GM23248 (cell line): ENCODE results near the gene AHSG. TPM values are rescaled to one million over a fixed set of nuclear protein-coding genes. Genes with fewer than 3 reads are reported as not detected.
"Not testable (repeated sequence)": the region's sequence is repeated elsewhere in the genome, so short reads cannot be mapped to it uniquely, and the experiment has no call there.

ENCODE experiments used
- DNase-seq: peaks from one replicate; pipeline ENCODE4 v3.0.0-alpha.2; 2015
- H2AFZ ChIP-seq: fragments of 200-600 bp; sonication (generic); 2 replicates; pipeline ENCODE4 v1.6.1; 2016; ENCODE audit warnings: antibody characterized with exemption
- H3F3A ChIP-seq: fragments of 200-600 bp; sonication (generic); 2 replicates; pipeline ENCODE4 v1.6.1; 2016; ENCODE audit warnings: mild to moderate bottlenecking, antibody characterized with exemption, mixed run types; ENCODE audit not compliant: insufficient read depth
- H3K27ac ChIP-seq: fragments of 200-600 bp; sonication (generic); 2 replicates; pipeline ENCODE4 v1.5.1; 2016; ENCODE audit warnings: mild to moderate bottlenecking
- H3K27me3 ChIP-seq: fragments of 200-600 bp; sonication (generic); replicated peaks from 2 replicates; pipeline ENCODE4 v1.6.1; 2016; ENCODE audit warnings: mild to moderate bottlenecking; ENCODE audit not compliant: insufficient read depth
- H3K36me3 ChIP-seq: fragments of 200-600 bp; sonication (generic); 2 replicates; pipeline ENCODE4 v1.6.1; 2016; ENCODE audit warnings: low read depth, mild to moderate bottlenecking
- H3K4me1 ChIP-seq: fragments of 200-600 bp; sonication (generic); 2 replicates; pipeline ENCODE4 v1.6.1; 2016; ENCODE audit warnings: mild to moderate bottlenecking; ENCODE audit not compliant: insufficient read depth
- H3K4me2 ChIP-seq: fragments of 200-600 bp; sonication (generic); one replicate; pipeline ENCODE4 v1.6.1; 2016; ENCODE audit warnings: mild to moderate bottlenecking; ENCODE audit not compliant: unreplicated experiment
- H3K4me3 ChIP-seq: fragments of 200-600 bp; sonication (generic); 2 replicates; pipeline ENCODE4 v1.5.1; 2016; ENCODE audit warnings: mild to moderate bottlenecking
- H3K79me2 ChIP-seq: fragments of 200-600 bp; sonication (generic); 2 replicates; pipeline ENCODE4 v1.6.1; 2016; ENCODE audit warnings: mild to moderate bottlenecking; ENCODE audit not compliant: insufficient read depth
- H3K9ac ChIP-seq: fragments of 200-600 bp; sonication (generic); 2 replicates; pipeline ENCODE4 v1.6.1; 2016; ENCODE audit warnings: mild to moderate bottlenecking
- H3K9me2 ChIP-seq: fragments of 200-600 bp; sonication (generic); 2 replicates; pipeline ENCODE4 v1.6.1; 2016; ENCODE audit warnings: mixed run types, mild to moderate bottlenecking, moderate library complexity; ENCODE audit not compliant: insufficient read depth
- H3K9me3 ChIP-seq: fragments of 200-600 bp; sonication (generic); one replicate; pipeline ENCODE4 v1.6.1; 2017; ENCODE audit warnings: low read depth
- H4K20me1 ChIP-seq: fragments of 200-600 bp; sonication (generic); 2 replicates; pipeline ENCODE4 v1.6.0; 2016; ENCODE audit not compliant: insufficient read depth
- EZH2 ChIP-seq: fragments of 200-600 bp; sonication (generic); IDR thresholded peaks from 2 replicates; pipeline ENCODE4 v1.6.1; 2018; ENCODE audit warnings: antibody characterized with exemption, mild to moderate bottlenecking; ENCODE audit not compliant: insufficient read depth, poor library complexity, severe bottlenecking
- EZH2phosphoT487 ChIP-seq: fragments of 200-600 bp; sonication (generic); IDR thresholded peaks from 2 replicates; pipeline ENCODE4 v1.6.1; 2018; ENCODE audit warnings: antibody characterized with exemption, moderate library complexity, mild to moderate bottlenecking, low read depth; ENCODE audit not compliant: insufficient read depth
- WGBS, 2 experiments: methylation state at CpG; one replicate each; pipeline ENCODE4 v1.1.6; 2015 to 2017; ENCODE audit warnings: low lambda C conversion rate in 2 of 2, low coverage in 1 of 2; ENCODE audit errors: missing lambda C conversion rate in 2 of 2; 5-methylcytosine and 5-hydroxymethylcytosine counted together
- in situ Hi-C: fragments of 300-500 bp; cut with MboI; formaldehyde crosslinking; loops from 2 replicates; pipeline ENCODE4 v1.15.0; 2020
- polyA plus RNA-seq: library from polyadenylated mRNA; unstranded; fragments of >200 nt; fragmentation: Nextera tagmentation; extraction: Ambion mirVana; gene quantifications from 2 replicates; pipeline ENCODE4 v1.2.1, GENCODE V29; 2016
- total RNA-seq: library from RNA; depleted of rRNA; stranded (reverse); fragments of >200 nt; shearing (Covaris generic); gene quantifications from 2 replicates; pipeline ENCODE4 v1.2.3, GENCODE V29; 2014

Gene AHSG
- total and polyA plus RNA-seq, 2 experiments from 2014 or later = not detected

GRCh38 chr3:186577521-186577920 is 35.3 kb upstream of the AHSG start:
- Histone ChIP-seq H3K4me1 (no peaks in the 10 kb centered on the region), H2AFZ (no peak overlapping the region), H3K9me2 (no peaks in the 10 kb centered on the region), H4K20me1 (no peaks in the 10 kb centered on the region), H3K27me3 (no peaks in the 10 kb centered on the region), H3K9me3 (no peaks in the 10 kb centered on the region), H3K4me3 (no peak overlapping the region), H3K27ac (no peak overlapping the region), H3F3A (0 out of 2 replicates have a peak, but pooled peaks cover 6% of the 10 kb centered on the region), H3K36me3 (peaks cover 66% of the 10 kb centered on the region), H3K9ac (no peak overlapping the region), H3K4me2 (no peak overlapping the region), H3K79me2 (peaks cover 23% of the 10 kb centered on the region)
- DNase-seq = no peak
- 96 to 97% methylated on average over 2 of the region's 2 CpGs for WGBS, 2 experiments
- in situ Hi-C loops = no loop called here
- no peak for TF ChIP-seq EZH2phosphoT487
- TF ChIP-seq EZH2 = no peak

GRCh38 chr3:186580785-186581184 is 32.1 kb upstream of the AHSG start:
- H3K4me2 ChIP-seq = no peak overlapping the region
- no peaks in the 10 kb centered on the region for H3K9me2 ChIP-seq
- WGBS, 2 experiments = 84 to 85% methylated on average over 3 of the region's 3 CpGs
- H3K27ac ChIP-seq = no peak overlapping the region
- no peaks in the 10 kb centered on the region for H4K20me1 ChIP-seq
- H3K4me3 ChIP-seq = no peak overlapping the region
- H2AFZ ChIP-seq = no peak overlapping the region
- H3K36me3 ChIP-seq = peaks cover 73% of the 10 kb centered on the region
- no peak for DNase-seq
- H3F3A ChIP-seq = peaks cover 24% of the 10 kb centered on the region
- H3K4me1 ChIP-seq = peaks cover 6% of the 10 kb centered on the region; the same call in 1 of the 2 replicates
- TF ChIP-seq EZH2phosphoT487 (no peak), EZH2 (no peak)
- H3K9me3 ChIP-seq = no peaks in the 10 kb centered on the region
- H3K27me3 ChIP-seq = no peaks in the 10 kb centered on the region
- in situ Hi-C loops = no loop called here
- no peak overlapping the region for H3K9ac ChIP-seq
- H3K79me2 ChIP-seq = no peaks in the 10 kb centered on the region

GRCh38 chr3:186582541-186582940 is 30.3 kb upstream of the AHSG start:
- Histone ChIP-seq H3K9me2 (no peaks in the 10 kb centered on the region), H3K4me3 (no peak overlapping the region), H3K79me2 (no peaks in the 10 kb centered on the region), H4K20me1 (no peaks in the 10 kb centered on the region), H3K9ac (no peak overlapping the region), H3F3A (peaks cover 24% of the 10 kb centered on the region), H3K4me1 (peaks cover 6% of the 10 kb centered on the region; the same call in 1 of the 2 replicates), H2AFZ (no peak overlapping the region), H3K9me3 (no peaks in the 10 kb centered on the region), H3K27me3 (no peaks in the 10 kb centered on the region), H3K36me3 (peaks cover 60% of the 10 kb centered on the region), H3K27ac (no peak overlapping the region), H3K4me2 (no peak overlapping the region)
- no peak for TF ChIP-seq EZH2phosphoT487
- no peak for TF ChIP-seq EZH2
- WGBS, 2 experiments = 88 to 92% methylated on average over 6 of the region's 6 CpGs
- DNase-seq = no peak
- in situ Hi-C loops = no loop called here

- peaks cover 48% of the 10 kb centered on the region for H3K36me3 ChIP-seq
- in situ Hi-C loops = no loop called here
- H3K9ac ChIP-seq = no peak overlapping the region
- no peaks in the 10 kb centered on the region for H4K20me1 ChIP-seq
- H3F3A ChIP-seq = peaks cover 30% of the 10 kb centered on the region
- H3K27me3 ChIP-seq = no peaks in the 10 kb centered on the region
- no peak overlapping the region for H3K4me3 ChIP-seq
- H3K79me2 ChIP-seq = no peaks in the 10 kb centered on the region
- H3K4me2 ChIP-seq = no peak overlapping the region
- no peaks in the 10 kb centered on the region for H3K9me3 ChIP-seq
- DNase-seq = peak; percentile 70
- no peak overlapping the region for H2AFZ ChIP-seq
- H3K9me2 ChIP-seq = no peaks in the 10 kb centered on the region
- no peak for TF ChIP-seq EZH2
- no peak for TF ChIP-seq EZH2phosphoT487
- WGBS, 2 experiments = 43 to 44% methylated on average over 5 of the region's 5 CpGs
- H3K27ac ChIP-seq = no peak overlapping the region
- H3K4me1 ChIP-seq = peaks cover 6% of the 10 kb centered on the region; the same call in 1 of the 2 replicates
These were observed 29.0 kb upstream of the AHSG start for GRCh38 chr3:186583831-186584230.

GRCh38 chr3:186586245-186586644 is 26.6 kb upstream of the AHSG start:
- H3K27ac ChIP-seq, H3K27me3 ChIP-seq, H3K4me2 ChIP-seq, in situ Hi-C loops, H4K20me1 ChIP-seq, H3K9ac ChIP-seq, DNase-seq, H3K4me3 ChIP-seq, H3K79me2 ChIP-seq, H2AFZ ChIP-seq, H3K9me3 ChIP-seq, H3K9me2 ChIP-seq: not testable (repeated sequence)
- Histone ChIP-seq H3K36me3 (peaks cover 37% of the 10 kb centered on the region), H3K4me1 (peaks cover 14% of the 10 kb centered on the region; the same call in 1 of the 2 replicates), H3F3A (peaks cover 43% of the 10 kb centered on the region)
- 86 to 94% methylated on average over 8 to 9 of the region's 9 CpGs for WGBS, 2 experiments
